IPS-11a (cell line): Measurements from ENCODE around the gene RAPGEF5.

ENCODE experiments used
- H3K4me3 ChIP-seq: one replicate; pipeline ENCODE4 v1.5.1; 2013; ENCODE audit warnings: low read depth, low read length, control low read depth

RAPGEF5 gene

GRCh38 chr7:22317632-22318031, 39.3 kb downstream of the RAPGEF5 start:
- no peak overlapping the region for H3K4me3 ChIP-seq

GRCh38 chr7:22316914-22317313, 40.0 kb downstream of the RAPGEF5 start:
- H3K4me3 ChIP-seq = no peak overlapping the region

- H3K4me3 ChIP-seq = no peak overlapping the region
Measured at GRCh38 chr7:22307816-22308215, 49.1 kb downstream of the RAPGEF5 start.

GRCh38 chr7:22305706-22306105, 51.2 kb downstream of the RAPGEF5 start:
- H3K4me3 ChIP-seq = no peak overlapping the region

GRCh38 chr7:22302951-22303423, 54.0 kb downstream of the RAPGEF5 start:
- no peak overlapping the region for H3K4me3 ChIP-seq

GRCh38 chr7:22302193-22302592, 54.8 kb downstream of the RAPGEF5 start:
- no peak overlapping the region for H3K4me3 ChIP-seq

GRCh38 chr7:22301790-22302189, 55.2 kb downstream of the RAPGEF5 start:
- H3K4me3 ChIP-seq = no peak overlapping the region

GRCh38 chr7:22300839-22301238, 56.1 kb downstream of the RAPGEF5 start:
- H3K4me3 ChIP-seq = no peak overlapping the region

GRCh38 chr7:22296916-22297315, 60.0 kb downstream of the RAPGEF5 start:
- no peak overlapping the region for H3K4me3 ChIP-seq

GRCh38 chr7:22296265-22296566, 60.7 kb downstream of the RAPGEF5 start:
- H3K4me3 ChIP-seq = no peak overlapping the region

GRCh38 chr7:22295402-22296264, 61.3 kb downstream of the RAPGEF5 start:
- H3K4me3 ChIP-seq = no peak overlapping the region

- no peak overlapping the region for H3K4me3 ChIP-seq
Measured at GRCh38 chr7:22292531-22292930, 64.4 kb downstream of the RAPGEF5 start.

- H3K4me3 ChIP-seq = no peak overlapping the region
Measured at GRCh38 chr7:22291977-22292376, 65.0 kb downstream of the RAPGEF5 start.

GRCh38 chr7:22288202-22288601, 68.8 kb downstream of the RAPGEF5 start:
- no peak overlapping the region for H3K4me3 ChIP-seq

GRCh38 chr7:22287412-22287811, 69.5 kb downstream of the RAPGEF5 start:
- H3K4me3 ChIP-seq = no peak overlapping the region

- H3K4me3 ChIP-seq = no peak overlapping the region
Measured at GRCh38 chr7:22286436-22286835, 70.5 kb downstream of the RAPGEF5 start.

GRCh38 chr7:22281481-22281880, 75.5 kb downstream of the RAPGEF5 start:
- no peak overlapping the region for H3K4me3 ChIP-seq

- H3K4me3 ChIP-seq = no peak overlapping the region
Measured at GRCh38 chr7:22280031-22280430, 76.9 kb downstream of the RAPGEF5 start.

- no peak overlapping the region for H3K4me3 ChIP-seq
Measured at GRCh38 chr7:22278660-22279059, 78.3 kb downstream of the RAPGEF5 start.

- H3K4me3 ChIP-seq = no peak overlapping the region
Measured at GRCh38 chr7:22277375-22277774, 79.6 kb downstream of the RAPGEF5 start.

- no peak overlapping the region for H3K4me3 ChIP-seq
Measured at GRCh38 chr7:22275661-22276060, 81.3 kb downstream of the RAPGEF5 start.

GRCh38 chr7:22271311-22271710, 85.6 kb downstream of the RAPGEF5 start:
- H3K4me3 ChIP-seq = no peak overlapping the region

- H3K4me3 ChIP-seq = no peak overlapping the region
Measured at GRCh38 chr7:22270371-22270770, 86.6 kb downstream of the RAPGEF5 start.
